H4 (cell line): ENCODE measurements around the gene MATN1. TPM values are rescaled to one million over a fixed set of nuclear protein-coding genes. Genes with fewer than 3 reads are reported as not detected.

Experiments
- DNase-seq: peaks from one replicate; pipeline ENCODE4 v3.0.0-alpha.2; 2015; ENCODE audit warnings: low spot score
- total RNA-seq: library from RNA; depleted of rRNA; stranded (reverse); fragments of >200 nt; shearing (Covaris generic); gene quantifications from 2 replicates; pipeline ENCODE4 v1.2.3, GENCODE V29; 2014; rRNA removed

Gene MATN1
- total RNA-seq, 1 experiment from 2014 or later = 0.06 TPM

GRCh38 chr1:30662291-30662840, 61.0 kb downstream of the MATN1 start:
- DNase-seq = no peak

DNA sequence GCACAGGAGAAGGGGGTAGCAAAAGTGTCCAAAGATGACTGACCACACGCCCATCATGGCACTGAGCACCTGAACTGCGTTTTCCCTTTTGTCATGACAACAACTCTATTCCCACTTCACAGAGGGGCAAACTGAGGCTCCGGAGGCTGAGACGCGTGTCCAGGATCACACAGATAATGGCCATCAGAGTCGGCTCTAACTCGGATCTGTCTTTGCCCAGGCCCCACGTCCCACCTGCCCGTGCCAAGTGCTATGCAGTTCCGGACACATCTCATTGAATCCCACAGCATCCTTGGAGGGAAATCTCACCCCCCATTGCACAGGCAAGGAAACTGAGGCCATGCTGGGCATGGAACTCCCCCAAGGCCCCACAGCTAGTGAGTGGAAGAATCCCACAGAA, 62.1 kb downstream of the MATN1 start:
- no peak for DNase-seq

Other genes with a start within 250 kb of the MATN1 start
- 0.10 TPM in 1 of 2 replicates, not detected in the other for gene LAPTM5, start 34.2 kb upstream of the MATN1 start, total RNA-seq
- 15.5 and 16.7 TPM in 2 replicates for gene SDC3, start 185.2 kb upstream of the MATN1 start, total RNA-seq